HEK293 (cell line): ENCODE results near the gene FADD.

Experiments used
- CTCF ChIA-PET: fragments of 350-600 bp; formaldehyde crosslinking; extraction: SDS; loops from one replicate; lab custom pipeline; 2021; ENCODE audit warnings: antibody characterized with exemption; lab: Yijun Ruan, JAX
- POLR2A ChIA-PET: fragments of 300-600 bp; formaldehyde crosslinking; extraction: SDS; loops from one replicate; lab custom pipeline; 2020; ENCODE audit warnings: antibody characterized with exemption, inconsistent platforms; lab: Yijun Ruan, JAX
- H3K27ac ChIP-seq: fragments of 200-500 bp; sonication (Bioruptor generic); 2 replicates; pipeline ENCODE4 v1.5.1; 2014; ENCODE audit warnings: low read depth, low read length, control low read depth, inconsistent platforms; ENCODE audit errors: extremely low read depth
- H3K36me3 ChIP-seq, 2 experiments: fragments of 200-500 bp in 1 of 2; sonication (Bioruptor generic) in 1 of 2; 1 replicate in 1 of 2; 2 replicates in 1 of 2; pipeline ENCODE4 v1.5.1; 2014 to 2017; ENCODE audit warnings: inconsistent platforms in 2 of 2, low read length in 2 of 2; ENCODE audit not compliant: control insufficient read depth in 2 of 2, insufficient read depth in 1 of 2
- H3K4me1 ChIP-seq: fragments of 200-500 bp; sonication (Bioruptor generic); 2 replicates; pipeline ENCODE4 v1.5.1; 2014; ENCODE audit warnings: mild to moderate bottlenecking, low read length, inconsistent platforms; ENCODE audit not compliant: control insufficient read depth, insufficient read depth
- H3K4me3 ChIP-seq: 2 replicates; pipeline ENCODE4 v1.5.1; 2011; ENCODE audit warnings: low read depth, mild to moderate bottlenecking, control low read depth, low read length, moderate library complexity
- H3K9me3 ChIP-seq: fragments of 200-500 bp; sonication (Bioruptor generic); 2 replicates; pipeline ENCODE4 v1.5.1; 2014; ENCODE audit warnings: low read depth, low read length, inconsistent platforms; ENCODE audit not compliant: control insufficient read depth, insufficient read depth
- ATF2 ChIP-seq: fragments of 450-650 bp; formaldehyde crosslinking; IDR thresholded peaks from 2 replicates; pipeline ENCODE4 v1.5.1; 2016; ENCODE audit warnings: missing biosample characterization, missing genetic modification characterization, low read depth
- KLF1 ChIP-seq: fragments of 450-650 bp; formaldehyde crosslinking; IDR thresholded peaks from 2 replicates; pipeline ENCODE4 v1.5.1; 2016; ENCODE audit warnings: missing biosample characterization, missing genetic modification characterization
- MEIS1 ChIP-seq: sonication (generic); formaldehyde crosslinking; IDR thresholded peaks from 2 replicates; pipeline ENCODE4 v1.8.1; 2022; ENCODE audit warnings: missing genetic modification reagents, mild to moderate bottlenecking, borderline replicate concordance
- SCRT2 ChIP-seq: fragments of 450-650 bp; formaldehyde crosslinking; IDR thresholded peaks from 2 replicates; pipeline ENCODE4 v1.5.1; 2016; ENCODE audit warnings: missing biosample characterization, missing genetic modification characterization
- ZBTB26 ChIP-seq: fragments of 450-650 bp; formaldehyde crosslinking; optimal IDR thresholded peaks from 2 replicates; pipeline ENCODE3; 2016; ENCODE audit warnings: missing biosample characterization, mild to moderate bottlenecking, missing genetic modification characterization
- ZBTB48 ChIP-seq: fragments of 450-650 bp; formaldehyde crosslinking; IDR thresholded peaks from 2 replicates; pipeline ENCODE4 v1.5.1; 2016; ENCODE audit warnings: missing biosample characterization, missing genetic modification characterization
- ZBTB7A ChIP-seq: fragments of 450-650 bp; formaldehyde crosslinking; IDR thresholded peaks from 2 replicates; pipeline ENCODE4 v1.5.1; 2016; ENCODE audit warnings: low read depth, missing biosample characterization, missing genetic modification characterization
- ZFHX2 ChIP-seq: fragments of 450-650 bp; formaldehyde crosslinking; conservative IDR thresholded peaks from 2 replicates; pipeline ENCODE4 v1.5.1; 2016; ENCODE audit warnings: missing biosample characterization, missing genetic modification characterization
- ZFP41 ChIP-seq: fragments of 450-650 bp; formaldehyde crosslinking; IDR thresholded peaks from 2 replicates; pipeline ENCODE4 v1.5.1; 2016; ENCODE audit warnings: missing biosample characterization, missing genetic modification characterization, borderline replicate concordance
- ZIC2 ChIP-seq: fragments of 450-650 bp; formaldehyde crosslinking; IDR thresholded peaks from 2 replicates; pipeline ENCODE4 v1.5.1; 2016; ENCODE audit warnings: missing biosample characterization, missing genetic modification characterization
- ZNF391 ChIP-seq: fragments of 450-650 bp; formaldehyde crosslinking; IDR thresholded peaks from 2 replicates; pipeline ENCODE4 v1.5.1; 2016; ENCODE audit warnings: low read depth, missing biosample characterization, missing genetic modification characterization, borderline replicate concordance
- ZNF514 ChIP-seq: fragments of 450-650 bp; formaldehyde crosslinking; IDR thresholded peaks from 2 replicates; pipeline ENCODE4 v1.5.1; 2016; ENCODE audit warnings: missing biosample characterization, missing genetic modification characterization
- ZNF529 ChIP-seq: fragments of 450-650 bp; formaldehyde crosslinking; IDR thresholded peaks from 2 replicates; pipeline ENCODE4 v1.5.1; 2017; ENCODE audit warnings: missing genetic modification characterization, missing biosample characterization; ENCODE audit not compliant: insufficient replicate concordance
- ZNF544 ChIP-seq: fragments of 450-650 bp; formaldehyde crosslinking; IDR thresholded peaks from 2 replicates; pipeline ENCODE4 v1.5.0; 2017; ENCODE audit warnings: missing biosample characterization, missing genetic modification characterization
- ZNF626 ChIP-seq: fragments of 450-650 bp; sonication (Bioruptor Pico); formaldehyde crosslinking; IDR thresholded peaks from 2 replicates; pipeline ENCODE4 v1.5.1; 2018; ENCODE audit warnings: missing biosample characterization, missing genetic modification characterization, inconsistent platforms
- ZNF670 ChIP-seq: fragments of 450-650 bp; formaldehyde crosslinking; IDR thresholded peaks from 2 replicates; pipeline ENCODE4 v1.5.1; 2016; ENCODE audit warnings: missing biosample characterization, missing genetic modification characterization, low read depth
- ZNF830 ChIP-seq: fragments of 450-650 bp; IDR thresholded peaks from 2 replicates; pipeline ENCODE4 v1.5.0; 2018; ENCODE audit warnings: missing biosample characterization, missing genetic modification characterization, low read depth, mild to moderate bottlenecking, moderate library complexity
- ZSCAN4 ChIP-seq: fragments of 450-650 bp; formaldehyde crosslinking; IDR thresholded peaks from 2 replicates; pipeline ENCODE4 v1.5.1; 2017; ENCODE audit warnings: missing biosample characterization, missing genetic modification characterization

FADD gene

GRCh38 chr11:70205766-70206165 is 2.7 kb downstream of the FADD start:
- H3K36me3 ChIP-seq: peaks cover 3 to 40% of the 10 kb centered on the region in 2 experiments; a peak in 2 of 3 replicates
- 0 out of 2 replicates have a peak, but pooled peaks cover 2% of the 10 kb centered on the region for H3K4me1 ChIP-seq
- TF ChIP-seq ZNF514 (tag by site-specific recombination) (no peak), ZNF626 (no peak), MEIS1 (CRISPR knock-in tag) (no peak), ZSCAN4 (tag by site-specific recombination) (no peak), ZNF529 (tag by site-specific recombination) (no peak), ZFHX2 (no peak), ATF2 (tag by site-specific recombination) (no peak), SCRT2 (no peak), KLF1 (tag by site-specific recombination) (no peak), ZFP41 (tag by site-specific recombination) (no peak), ZBTB7A (tag by site-specific recombination) (no peak), ZNF830 (tag by site-specific recombination) (no peak), ZNF391 (tag by site-specific recombination) (no peak), ZNF544 (tag by site-specific recombination) (no peak), ZBTB26 (no peak)
- H3K9me3 ChIP-seq: no peaks in the 10 kb centered on the region
- ChIA-PET CTCF (interaction anchor here (1.0 kb wide), 1 partner anchor 9 kb away, joined by 3 read pairs; no protein-coding TSS in a partner anchor), POLR2A (interaction anchor here (0.5 kb wide), 1 partner anchor 16 kb away, joined by 3 read pairs; no protein-coding TSS in a partner anchor)
- H3K4me3 ChIP-seq: no peak overlapping the region
- H3K27ac ChIP-seq: no peak overlapping the region

GRCh38 chr11:70206226-70206981 is 3.3 kb downstream of the FADD start:
- POLR2A ChIA-PET: no interaction called here
- CTCF ChIA-PET: interaction anchor here (1.0 kb wide), 1 partner anchor 9 kb away, joined by 3 read pairs; no protein-coding TSS in a partner anchor
- peaks cover 3 to 40% of the 10 kb centered on the region in 2 experiments; a peak in 2 of 3 replicates for H3K36me3 ChIP-seq
- H3K4me3 ChIP-seq: no peak overlapping the region
- no peaks in the 10 kb centered on the region for H3K9me3 ChIP-seq
- H3K4me1 ChIP-seq: 0 out of 2 replicates have a peak, but pooled peaks cover 2% of the 10 kb centered on the region
- H3K27ac ChIP-seq: no peak overlapping the region
- TF ChIP-seq ZIC2 (tag by site-specific recombination) (peak; percentile 45), ZBTB48 (tag by site-specific recombination) (no peak), ZNF670 (tag by site-specific recombination) (no peak)
